GM23338 (cell line): ENCODE measurements around the gene RHOD. TPM values are rescaled to one million over a fixed set of nuclear protein-coding genes. Genes with fewer than 3 reads are reported as not detected.

Source experiments
- ATAC-seq: fragments of 200-7000 bp; cut with Tn5 transposase; 3 replicates; pipeline ENCODE4 v1.9.1; 2020
- DNase-seq: peaks from one replicate; pipeline ENCODE4 v3.0.0-alpha.2; 2015; ENCODE audit warnings: low spot score
- H2AFZ ChIP-seq: fragments of 200-600 bp; sonication (generic); 2 replicates; pipeline ENCODE4 v1.8.0; 2016; ENCODE audit warnings: antibody characterized with exemption, mild to moderate bottlenecking, moderate library complexity
- H3F3A ChIP-seq: fragments of 200-600 bp; sonication (generic); replicated peaks from 2 replicates; pipeline ENCODE4 v1.8.0; 2017; ENCODE audit warnings: antibody characterized with exemption, mixed run types, low read depth
- H3K27ac ChIP-seq: fragments of 200-600 bp; sonication (generic); 2 replicates; pipeline ENCODE4 v1.6.1; 2016; ENCODE audit warnings: low read depth
- H3K27me3 ChIP-seq: fragments of 200-600 bp; sonication (generic); 2 replicates; pipeline ENCODE4 v1.8.0; 2016; ENCODE audit warnings: mild to moderate bottlenecking, mixed run types, moderate library complexity; ENCODE audit not compliant: insufficient read depth
- H3K36me3 ChIP-seq: fragments of 200-600 bp; sonication (generic); 2 replicates; pipeline ENCODE4 v1.8.0; 2016; ENCODE audit warnings: mild to moderate bottlenecking; ENCODE audit not compliant: insufficient read depth
- H3K4me1 ChIP-seq: fragments of 200-600 bp; sonication (generic); 2 replicates; pipeline ENCODE4 v1.8.0; 2016; ENCODE audit warnings: mild to moderate bottlenecking, moderate library complexity; ENCODE audit not compliant: insufficient read depth
- H3K4me2 ChIP-seq: fragments of 200-600 bp; sonication (generic); 2 replicates; pipeline ENCODE4 v1.7.1; 2017; ENCODE audit warnings: mixed run types
- H3K4me3 ChIP-seq: fragments of 200-600 bp; sonication (generic); 2 replicates; pipeline ENCODE4 v1.6.1; 2016; ENCODE audit warnings: mixed run types
- H3K79me2 ChIP-seq: fragments of 200-600 bp; sonication (generic); replicated peaks from 2 replicates; pipeline ENCODE4 v1.8.0; 2017; ENCODE audit warnings: mild to moderate bottlenecking; ENCODE audit not compliant: insufficient read depth
- H3K9me2 ChIP-seq: fragments of 200-600 bp; sonication (generic); 2 replicates; pipeline ENCODE4 v1.8.0; 2017; ENCODE audit not compliant: insufficient read depth
- H4K20me1 ChIP-seq: fragments of 200-600 bp; sonication (generic); replicated peaks from 2 replicates; pipeline ENCODE4 v1.8.0; 2017; ENCODE audit warnings: mild to moderate bottlenecking; ENCODE audit not compliant: insufficient read depth
- H3K27ac Mint-ChIP-seq: 2 replicates; pipeline ENCODE4 v1.8.0; 2020; ENCODE audit warnings: inconsistent platforms, mild to moderate bottlenecking, moderate library complexity, mixed read lengths
- H3K27me3 Mint-ChIP-seq: 3 replicates; pipeline ENCODE4 v1.8.0; 2022; ENCODE audit warnings: low read depth, mild to moderate bottlenecking, moderate library complexity, mixed read lengths, inconsistent platforms; ENCODE audit not compliant: insufficient read depth, poor library complexity
- H3K36me3 Mint-ChIP-seq: 3 replicates; pipeline ENCODE4 v1.8.0; 2021; ENCODE audit warnings: low read depth, mild to moderate bottlenecking, inconsistent platforms, moderate library complexity, mixed read lengths
- H3K4me1 Mint-ChIP-seq: 3 replicates; pipeline ENCODE4 v1.8.0; 2020; ENCODE audit warnings: mild to moderate bottlenecking, inconsistent platforms, mixed read lengths
- H3K4me3 Mint-ChIP-seq: 3 replicates; pipeline ENCODE4 v1.8.0; 2021; ENCODE audit warnings: moderate library complexity, mild to moderate bottlenecking, inconsistent platforms, mixed read lengths
- H3K9me3 Mint-ChIP-seq: 3 replicates; pipeline ENCODE4 v1.8.0; 2020; ENCODE audit warnings: moderate library complexity, mild to moderate bottlenecking, inconsistent platforms, mixed read lengths
- CREB1 ChIP-seq: fragments of 250-450 bp; sonication (Bioruptor Pico); IDR thresholded peaks from 2 replicates; pipeline ENCODE4 v1.5.0; 2020; ENCODE audit warnings: low read depth, mild to moderate bottlenecking, moderate library complexity
- EZH2 ChIP-seq: fragments of 200-600 bp; sonication (generic); IDR thresholded peaks from one replicate; pipeline ENCODE4 v1.8.0; 2017; ENCODE audit warnings: antibody characterized with exemption, mild to moderate bottlenecking, low read depth; ENCODE audit not compliant: unreplicated experiment
- EZH2phosphoT487 ChIP-seq: fragments of 200-600 bp; sonication (generic); IDR thresholded peaks from one replicate; pipeline ENCODE4 v1.8.1; 2018; ENCODE audit warnings: antibody characterized with exemption; ENCODE audit not compliant: unreplicated experiment
- JUNB ChIP-seq: IDR thresholded peaks from one replicate; pipeline ENCODE4 v1.6.1; 2016; ENCODE audit warnings: antibody characterized with exemption; ENCODE audit not compliant: unreplicated experiment
- NANOG ChIP-seq: IDR thresholded peaks from 2 replicates; pipeline ENCODE4 v1.6.1; 2016; ENCODE audit warnings: antibody characterized with exemption, borderline replicate concordance
- POLR2AphosphoS5 ChIP-seq: IDR thresholded peaks from 2 replicates; pipeline ENCODE4 v1.6.1; 2016; ENCODE audit warnings: antibody characterized with exemption, low read depth
- STAT1 ChIP-seq: IDR thresholded peaks from one replicate; pipeline ENCODE4 v1.6.1; 2016; ENCODE audit warnings: antibody characterized with exemption; ENCODE audit not compliant: unreplicated experiment
- ZNF114 ChIP-seq: fragments of 250-450 bp; sonication (Bioruptor Pico); IDR thresholded peaks from 2 replicates; pipeline ENCODE4 v1.5.0; 2020; ENCODE audit warnings: mild to moderate bottlenecking, moderate library complexity
- ZNF331 ChIP-seq: fragments of 250-450 bp; sonication (Bioruptor Pico); IDR thresholded peaks from 2 replicates; pipeline ENCODE4 v1.5.0; 2020; ENCODE audit warnings: low read depth, mild to moderate bottlenecking, moderate library complexity
- polyA plus RNA-seq: library from polyadenylated mRNA; unstranded; fragments of >200 nt; fragmentation: Nextera tagmentation; extraction: Ambion mirVana; gene quantifications from 2 replicates; pipeline ENCODE4 v1.2.1, GENCODE V29; 2016
- total RNA-seq: library from RNA; depleted of rRNA; stranded (reverse); fragments of >200 nt; shearing (Covaris generic); gene quantifications from 2 replicates; pipeline ENCODE4 v1.2.3, GENCODE V29; 2014
- TF ChIP-seq, protein P1 (sequence below), 2 experiments: fragments of 200-600 bp in 1 of 2; sonication (generic) in 1 of 2; conservative IDR thresholded peaks; 2 replicates each; pipeline versions ENCODE4 v1.5.1 to v1.6.1; 2016 to 2017; ENCODE audit warnings: antibody characterized with exemption in 2 of 2, low read depth in 2 of 2, mild to moderate bottlenecking in 2 of 2, moderate library complexity in 1 of 2
- TF ChIP-seq, protein P2 (sequence below): IDR thresholded peaks from 2 replicates; pipeline ENCODE4 v1.6.1; 2016; ENCODE audit warnings: antibody characterized with exemption
- TF ChIP-seq, protein P3 (sequence below): IDR thresholded peaks from one replicate; pipeline ENCODE4 v1.6.1; 2018; ENCODE audit warnings: antibody characterized with exemption; ENCODE audit not compliant: unreplicated experiment
- TF ChIP-seq, protein P4 (sequence below): fragments of 250-450 bp; sonication (Bioruptor Pico); IDR thresholded peaks from 2 replicates; pipeline ENCODE4 v1.5.0; 2020; ENCODE audit warnings: mild to moderate bottlenecking, moderate library complexity

The RHOD gene
- total and polyA plus RNA-seq, 2 experiments from 2014 or later: 13.8 to 16.2 TPM

DNA sequence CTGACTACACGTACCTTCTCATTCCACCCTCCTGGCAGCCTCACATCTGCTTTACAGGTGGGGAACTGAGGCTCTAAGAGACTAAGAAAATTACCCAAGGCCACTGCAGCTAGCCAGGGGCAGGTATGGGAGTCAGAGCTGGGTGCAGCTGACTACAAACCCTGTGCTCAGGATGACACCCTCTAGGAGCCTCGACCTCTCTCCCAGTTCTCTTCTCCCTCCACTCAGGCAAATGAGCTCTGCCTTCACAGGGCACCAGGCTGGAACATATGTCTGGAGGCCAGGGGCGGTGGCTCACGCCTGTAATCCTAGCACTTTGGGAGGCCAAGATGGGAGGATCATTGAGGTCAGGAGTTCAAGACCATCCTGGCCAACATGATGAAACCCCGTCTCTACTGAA, 29.7 kb upstream of the RHOD start (continued):
- TF ChIP-seq CREB1: no peak
- TF ChIP-seq, protein P1, sequence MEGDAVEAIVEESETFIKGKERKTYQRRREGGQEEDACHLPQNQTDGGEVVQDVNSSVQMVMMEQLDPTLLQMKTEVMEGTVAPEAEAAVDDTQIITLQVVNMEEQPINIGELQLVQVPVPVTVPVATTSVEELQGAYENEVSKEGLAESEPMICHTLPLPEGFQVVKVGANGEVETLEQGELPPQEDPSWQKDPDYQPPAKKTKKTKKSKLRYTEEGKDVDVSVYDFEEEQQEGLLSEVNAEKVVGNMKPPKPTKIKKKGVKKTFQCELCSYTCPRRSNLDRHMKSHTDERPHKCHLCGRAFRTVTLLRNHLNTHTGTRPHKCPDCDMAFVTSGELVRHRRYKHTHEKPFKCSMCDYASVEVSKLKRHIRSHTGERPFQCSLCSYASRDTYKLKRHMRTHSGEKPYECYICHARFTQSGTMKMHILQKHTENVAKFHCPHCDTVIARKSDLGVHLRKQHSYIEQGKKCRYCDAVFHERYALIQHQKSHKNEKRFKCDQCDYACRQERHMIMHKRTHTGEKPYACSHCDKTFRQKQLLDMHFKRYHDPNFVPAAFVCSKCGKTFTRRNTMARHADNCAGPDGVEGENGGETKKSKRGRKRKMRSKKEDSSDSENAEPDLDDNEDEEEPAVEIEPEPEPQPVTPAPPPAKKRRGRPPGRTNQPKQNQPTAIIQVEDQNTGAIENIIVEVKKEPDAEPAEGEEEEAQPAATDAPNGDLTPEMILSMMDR (conservative IDR thresholded peaks at IDR 0.05; ENCODE audit: low read depth in 2 of 2): no peak
- TF ChIP-seq ZNF331 (CRISPR knock-in tag): no peak
- no peak for TF ChIP-seq NANOG
- TF ChIP-seq, protein P2, sequence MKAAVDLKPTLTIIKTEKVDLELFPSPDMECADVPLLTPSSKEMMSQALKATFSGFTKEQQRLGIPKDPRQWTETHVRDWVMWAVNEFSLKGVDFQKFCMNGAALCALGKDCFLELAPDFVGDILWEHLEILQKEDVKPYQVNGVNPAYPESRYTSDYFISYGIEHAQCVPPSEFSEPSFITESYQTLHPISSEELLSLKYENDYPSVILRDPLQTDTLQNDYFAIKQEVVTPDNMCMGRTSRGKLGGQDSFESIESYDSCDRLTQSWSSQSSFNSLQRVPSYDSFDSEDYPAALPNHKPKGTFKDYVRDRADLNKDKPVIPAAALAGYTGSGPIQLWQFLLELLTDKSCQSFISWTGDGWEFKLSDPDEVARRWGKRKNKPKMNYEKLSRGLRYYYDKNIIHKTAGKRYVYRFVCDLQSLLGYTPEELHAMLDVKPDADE: no peak
- TF ChIP-seq STAT1: no peak
- no peak for TF ChIP-seq JUNB

DNA sequence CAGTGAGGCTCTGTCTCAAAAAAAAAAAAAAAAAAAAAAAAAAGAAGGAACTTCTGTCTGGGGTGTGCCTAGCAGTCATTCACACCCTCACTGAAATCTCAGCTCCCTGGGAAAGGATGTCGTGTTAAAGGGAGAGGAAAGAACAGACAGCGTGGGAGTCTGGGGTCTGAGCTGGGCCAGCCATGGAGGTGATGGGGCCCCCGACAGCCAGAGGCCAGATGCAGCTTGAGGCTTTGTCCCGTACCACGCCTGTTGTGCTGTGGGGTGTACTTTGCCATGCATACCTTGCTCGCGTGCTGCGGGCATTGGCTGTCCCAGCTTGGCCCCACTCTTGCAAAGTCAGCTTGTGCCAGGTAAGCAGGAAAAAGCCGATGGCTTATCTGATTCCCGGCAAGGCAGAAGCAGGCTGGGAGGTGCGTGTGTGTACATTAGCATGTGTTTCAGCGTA, 29.1 kb upstream of the RHOD start:
- Histone ChIP-seq H3K4me1 (peaks cover 17% of the 10 kb centered on the region; the same call in 1 of the 2 replicates), H3K4me2 (no peak overlapping the region)
- peaks cover 36% of the 10 kb centered on the region for H3K27me3 Mint-ChIP-seq
- TF ChIP-seq POLR2AphosphoS5 (no peak), JUNB (no peak), EZH2 (no peak), EZH2phosphoT487 (no peak), CREB1 (no peak), STAT1 (no peak), NANOG (no peak), ZNF114 (CRISPR knock-in tag) (no peak)
- TF ChIP-seq, protein P3, sequence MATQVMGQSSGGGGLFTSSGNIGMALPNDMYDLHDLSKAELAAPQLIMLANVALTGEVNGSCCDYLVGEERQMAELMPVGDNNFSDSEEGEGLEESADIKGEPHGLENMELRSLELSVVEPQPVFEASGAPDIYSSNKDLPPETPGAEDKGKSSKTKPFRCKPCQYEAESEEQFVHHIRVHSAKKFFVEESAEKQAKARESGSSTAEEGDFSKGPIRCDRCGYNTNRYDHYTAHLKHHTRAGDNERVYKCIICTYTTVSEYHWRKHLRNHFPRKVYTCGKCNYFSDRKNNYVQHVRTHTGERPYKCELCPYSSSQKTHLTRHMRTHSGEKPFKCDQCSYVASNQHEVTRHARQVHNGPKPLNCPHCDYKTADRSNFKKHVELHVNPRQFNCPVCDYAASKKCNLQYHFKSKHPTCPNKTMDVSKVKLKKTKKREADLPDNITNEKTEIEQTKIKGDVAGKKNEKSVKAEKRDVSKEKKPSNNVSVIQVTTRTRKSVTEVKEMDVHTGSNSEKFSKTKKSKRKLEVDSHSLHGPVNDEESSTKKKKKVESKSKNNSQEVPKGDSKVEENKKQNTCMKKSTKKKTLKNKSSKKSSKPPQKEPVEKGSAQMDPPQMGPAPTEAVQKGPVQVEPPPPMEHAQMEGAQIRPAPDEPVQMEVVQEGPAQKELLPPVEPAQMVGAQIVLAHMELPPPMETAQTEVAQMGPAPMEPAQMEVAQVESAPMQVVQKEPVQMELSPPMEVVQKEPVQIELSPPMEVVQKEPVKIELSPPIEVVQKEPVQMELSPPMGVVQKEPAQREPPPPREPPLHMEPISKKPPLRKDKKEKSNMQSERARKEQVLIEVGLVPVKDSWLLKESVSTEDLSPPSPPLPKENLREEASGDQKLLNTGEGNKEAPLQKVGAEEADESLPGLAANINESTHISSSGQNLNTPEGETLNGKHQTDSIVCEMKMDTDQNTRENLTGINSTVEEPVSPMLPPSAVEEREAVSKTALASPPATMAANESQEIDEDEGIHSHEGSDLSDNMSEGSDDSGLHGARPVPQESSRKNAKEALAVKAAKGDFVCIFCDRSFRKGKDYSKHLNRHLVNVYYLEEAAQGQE: no peak
- TF ChIP-seq, protein P4, sequence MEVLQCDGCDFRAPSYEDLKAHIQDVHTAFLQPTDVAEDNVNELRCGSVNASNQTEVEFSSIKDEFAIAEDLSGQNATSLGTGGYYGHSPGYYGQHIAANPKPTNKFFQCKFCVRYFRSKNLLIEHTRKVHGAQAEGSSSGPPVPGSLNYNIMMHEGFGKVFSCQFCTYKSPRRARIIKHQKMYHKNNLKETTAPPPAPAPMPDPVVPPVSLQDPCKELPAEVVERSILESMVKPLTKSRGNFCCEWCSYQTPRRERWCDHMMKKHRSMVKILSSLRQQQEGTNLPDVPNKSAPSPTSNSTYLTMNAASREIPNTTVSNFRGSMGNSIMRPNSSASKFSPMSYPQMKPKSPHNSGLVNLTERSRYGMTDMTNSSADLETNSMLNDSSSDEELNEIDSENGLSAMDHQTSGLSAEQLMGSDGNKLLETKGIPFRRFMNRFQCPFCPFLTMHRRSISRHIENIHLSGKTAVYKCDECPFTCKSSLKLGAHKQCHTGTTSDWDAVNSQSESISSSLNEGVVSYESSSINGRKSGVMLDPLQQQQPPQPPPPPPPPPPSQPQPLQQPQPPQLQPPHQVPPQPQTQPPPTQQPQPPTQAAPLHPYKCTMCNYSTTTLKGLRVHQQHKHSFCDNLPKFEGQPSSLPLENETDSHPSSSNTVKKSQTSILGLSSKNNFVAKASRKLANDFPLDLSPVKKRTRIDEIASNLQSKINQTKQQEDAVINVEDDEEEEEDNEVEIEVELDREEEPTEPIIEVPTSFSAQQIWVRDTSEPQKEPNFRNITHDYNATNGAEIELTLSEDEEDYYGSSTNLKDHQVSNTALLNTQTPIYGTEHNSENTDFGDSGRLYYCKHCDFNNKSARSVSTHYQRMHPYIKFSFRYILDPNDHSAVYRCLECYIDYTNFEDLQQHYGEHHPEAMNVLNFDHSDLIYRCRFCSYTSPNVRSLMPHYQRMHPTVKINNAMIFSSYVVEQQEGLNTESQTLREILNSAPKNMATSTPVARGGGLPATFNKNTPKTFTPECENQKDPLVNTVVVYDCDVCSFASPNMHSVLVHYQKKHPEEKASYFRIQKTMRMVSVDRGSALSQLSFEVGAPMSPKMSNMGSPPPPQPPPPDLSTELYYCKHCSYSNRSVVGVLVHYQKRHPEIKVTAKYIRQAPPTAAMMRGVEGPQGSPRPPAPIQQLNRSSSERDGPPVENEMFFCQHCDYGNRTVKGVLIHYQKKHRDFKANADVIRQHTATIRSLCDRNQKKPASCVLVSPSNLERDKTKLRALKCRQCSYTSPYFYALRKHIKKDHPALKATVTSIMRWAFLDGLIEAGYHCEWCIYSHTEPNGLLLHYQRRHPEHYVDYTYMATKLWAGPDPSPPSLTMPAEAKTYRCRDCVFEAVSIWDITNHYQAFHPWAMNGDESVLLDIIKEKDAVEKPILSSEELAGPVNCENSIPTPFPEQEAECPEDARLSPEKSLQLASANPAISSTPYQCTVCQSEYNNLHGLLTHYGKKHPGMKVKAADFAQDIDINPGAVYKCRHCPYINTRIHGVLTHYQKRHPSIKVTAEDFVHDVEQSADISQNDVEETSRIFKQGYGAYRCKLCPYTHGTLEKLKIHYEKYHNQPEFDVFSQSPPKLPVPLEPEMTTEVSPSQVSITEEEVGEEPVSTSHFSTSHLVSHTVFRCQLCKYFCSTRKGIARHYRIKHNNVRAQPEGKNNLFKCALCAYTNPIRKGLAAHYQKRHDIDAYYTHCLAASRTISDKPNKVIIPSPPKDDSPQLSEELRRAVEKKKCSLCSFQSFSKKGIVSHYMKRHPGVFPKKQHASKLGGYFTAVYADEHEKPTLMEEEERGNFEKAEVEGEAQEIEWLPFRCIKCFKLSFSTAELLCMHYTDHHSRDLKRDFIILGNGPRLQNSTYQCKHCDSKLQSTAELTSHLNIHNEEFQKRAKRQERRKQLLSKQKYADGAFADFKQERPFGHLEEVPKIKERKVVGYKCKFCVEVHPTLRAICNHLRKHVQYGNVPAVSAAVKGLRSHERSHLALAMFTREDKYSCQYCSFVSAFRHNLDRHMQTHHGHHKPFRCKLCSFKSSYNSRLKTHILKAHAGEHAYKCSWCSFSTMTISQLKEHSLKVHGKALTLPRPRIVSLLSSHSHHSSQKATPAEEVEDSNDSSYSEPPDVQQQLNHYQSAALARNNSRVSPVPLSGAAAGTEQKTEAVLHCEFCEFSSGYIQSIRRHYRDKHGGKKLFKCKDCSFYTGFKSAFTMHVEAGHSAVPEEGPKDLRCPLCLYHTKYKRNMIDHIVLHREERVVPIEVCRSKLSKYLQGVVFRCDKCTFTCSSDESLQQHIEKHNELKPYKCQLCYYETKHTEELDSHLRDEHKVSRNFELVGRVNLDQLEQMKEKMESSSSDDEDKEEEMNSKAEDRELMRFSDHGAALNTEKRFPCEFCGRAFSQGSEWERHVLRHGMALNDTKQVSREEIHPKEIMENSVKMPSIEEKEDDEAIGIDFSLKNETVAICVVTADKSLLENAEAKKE (CRISPR knock-in tag): no peak

More for the DNA sequence above, 29.1 kb upstream of the RHOD start:
- peaks cover 28% of the 10 kb centered on the region for H3K27me3 ChIP-seq
- H3K4me3 ChIP-seq: no peak overlapping the region
- no peak overlapping the region for H3K27ac ChIP-seq
- ATAC-seq (no peak), DNase-seq (no peak)
- H3K36me3 ChIP-seq: no peaks in the 10 kb centered on the region
- H3K4me3 Mint-ChIP-seq: no peak overlapping the region
- H3K27ac Mint-ChIP-seq: 0 out of 2 replicates have a peak overlapping the region, but pooled peaks have one; percentile 36
- H3K9me2 ChIP-seq: no peaks in the 10 kb centered on the region
- H3K79me2 ChIP-seq: no peaks in the 10 kb centered on the region
- no peaks in the 10 kb centered on the region for H4K20me1 ChIP-seq
- H3K4me1 Mint-ChIP-seq: peaks cover 32% of the 10 kb centered on the region
- H3K9me3 Mint-ChIP-seq: peaks cover 4% of the 10 kb centered on the region
- peaks cover 1% of the 10 kb centered on the region; the same call in 1 of the 3 replicates for H3K36me3 Mint-ChIP-seq
- no peak overlapping the region for H2AFZ ChIP-seq
- peaks cover 6% of the 10 kb centered on the region; the same call in 1 of the 2 replicates for H3F3A ChIP-seq
